ENCODE measurements around the gene DCTD.

Gene DCTD

DNA sequence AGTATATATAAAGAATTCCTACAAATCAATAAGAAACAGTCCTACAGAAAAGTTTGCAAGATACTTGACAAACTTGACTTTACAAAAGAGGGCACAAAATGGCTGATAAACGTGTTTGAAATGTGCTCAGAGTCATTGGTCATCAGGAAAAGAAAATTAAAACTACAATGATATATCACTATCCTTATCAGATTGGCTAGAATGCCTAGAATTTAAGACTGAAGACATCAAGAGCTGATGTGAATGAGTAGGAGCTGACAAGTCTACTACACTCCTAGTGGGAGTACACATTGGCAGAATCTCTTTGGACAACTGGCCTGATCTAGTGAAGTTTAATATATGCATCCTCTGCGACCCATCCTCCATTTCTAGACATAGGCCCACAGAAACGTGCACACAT, 10.3 kb upstream of the DCTD start:
- no peak for DNase-seq
- H3K4me1 Mint-ChIP-seq: no peaks in the 10 kb centered on the region
- no peak overlapping the region for H3K4me3 Mint-ChIP-seq
- no peaks in the 10 kb centered on the region for H3K36me3 Mint-ChIP-seq
- peaks cover 19% of the 10 kb centered on the region for H3K27me3 Mint-ChIP-seq
- CTCF ChIA-PET: interaction anchor here (1.3 to 4.3 kb wide), 2 partner anchors 11 to 335 kb away, joined by 5 to 19 read pairs; no protein-coding TSS in a partner anchor
- H3K27ac Mint-ChIP-seq: no peak overlapping the region
- H3K9me3 Mint-ChIP-seq: no peaks in the 10 kb centered on the region

DNA sequence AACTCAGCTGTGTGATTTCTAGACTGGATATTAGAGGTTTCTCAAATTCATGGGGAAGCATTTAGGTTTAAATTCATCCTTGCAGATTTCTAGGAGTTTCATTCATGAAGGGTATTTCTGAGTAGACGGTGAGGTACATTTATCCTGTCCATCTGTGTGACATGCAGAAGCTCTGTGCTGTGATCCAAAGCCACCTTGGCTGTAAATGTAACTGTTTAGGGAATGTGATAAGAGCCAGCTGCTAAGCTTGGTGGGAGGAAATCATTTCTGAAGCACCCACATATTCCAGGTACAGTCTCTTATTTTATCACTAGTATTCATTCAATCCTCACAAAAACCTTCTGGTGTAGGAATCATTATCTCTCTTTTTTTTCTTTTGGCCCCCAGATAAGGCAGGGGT, 8.7 kb upstream of the DCTD start:
- no peak for DNase-seq
- Mint-ChIP-seq H3K36me3 (no peaks in the 10 kb centered on the region), H3K9me3 (no peaks in the 10 kb centered on the region), H3K27me3 (peaks cover 26% of the 10 kb centered on the region), H3K27ac (no peak overlapping the region), H3K4me3 (no peak overlapping the region), H3K4me1 (no peaks in the 10 kb centered on the region)
- CTCF ChIA-PET: interaction anchor here (1.2 to 4.3 kb wide), 4 partner anchors 13 to 336 kb away, joined by 4 to 19 read pairs (median 7); no protein-coding TSS in a partner anchor

DNA sequence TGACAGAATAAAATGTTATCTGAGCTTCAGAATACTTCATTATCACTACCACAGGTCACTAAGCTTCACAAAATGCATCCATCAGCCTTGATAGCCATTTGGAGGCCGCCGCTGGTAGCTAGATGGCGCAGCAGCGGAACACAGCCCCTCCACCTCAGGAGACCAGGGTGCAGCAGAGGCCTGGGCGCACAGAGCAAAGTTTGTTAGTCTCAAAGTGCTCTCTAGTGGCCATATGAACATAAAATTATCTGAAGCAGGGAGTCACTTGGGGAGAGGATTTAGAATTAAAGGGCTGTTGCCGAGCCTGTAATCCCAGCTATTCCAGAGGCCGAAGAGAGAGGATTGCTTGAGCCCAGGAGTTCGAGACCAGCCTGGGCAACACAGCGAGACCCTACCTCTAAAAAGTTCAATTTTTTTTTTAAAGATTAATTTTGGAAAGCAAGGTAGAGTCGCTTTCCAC, 8.1 kb upstream of the DCTD start:
- CTCF ChIA-PET: interaction anchor here (0.6 to 4.3 kb wide), 5 partner anchors 13 to 337 kb away, joined by 3 to 19 read pairs (median 4); no protein-coding TSS in a partner anchor
- DNase-seq: peak; percentile 73

DNA sequence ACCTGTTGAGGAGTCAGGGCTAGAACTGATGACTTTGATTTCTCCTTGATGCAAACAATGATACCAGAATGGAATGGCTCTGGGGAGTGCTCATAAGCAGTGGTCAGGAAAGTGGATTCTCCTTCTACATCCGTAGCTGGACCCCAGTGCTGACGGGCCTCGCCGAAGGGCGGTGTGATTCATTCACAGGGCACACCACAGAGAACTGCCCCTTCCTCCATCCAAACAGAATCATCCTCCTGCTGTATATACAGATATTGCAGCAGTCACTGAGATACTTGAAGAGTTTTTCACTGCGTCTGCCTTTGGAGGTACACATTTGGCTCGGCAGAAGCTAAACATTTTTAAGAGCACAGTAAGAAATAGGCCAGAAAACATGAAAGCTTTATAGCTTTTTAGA, 7.3 kb upstream of the DCTD start:
- Mint-ChIP-seq H3K27ac (no peak overlapping the region), H3K36me3 (no peaks in the 10 kb centered on the region), H3K4me3 (no peak overlapping the region), H3K9me3 (no peaks in the 10 kb centered on the region), H3K4me1 (peaks cover 5% of the 10 kb centered on the region), H3K27me3 (peaks cover 28% of the 10 kb centered on the region)
- DNase-seq: no peak
- CTCF ChIA-PET: interaction anchor here (1.2 to 4.3 kb wide), 5 partner anchors 14 to 337 kb away, joined by 3 to 19 read pairs (median 4); no protein-coding TSS in a partner anchor

More for the DNA sequence above, 8.1 kb upstream of the DCTD start:
- H3K9me3 Mint-ChIP-seq: no peaks in the 10 kb centered on the region
- no peaks in the 10 kb centered on the region for H3K36me3 Mint-ChIP-seq
- H3K27ac Mint-ChIP-seq: no peak overlapping the region
- H3K27me3 Mint-ChIP-seq: peaks cover 28% of the 10 kb centered on the region
- no peak overlapping the region for H3K4me3 Mint-ChIP-seq
- H3K4me1 Mint-ChIP-seq: no peaks in the 10 kb centered on the region

DNA sequence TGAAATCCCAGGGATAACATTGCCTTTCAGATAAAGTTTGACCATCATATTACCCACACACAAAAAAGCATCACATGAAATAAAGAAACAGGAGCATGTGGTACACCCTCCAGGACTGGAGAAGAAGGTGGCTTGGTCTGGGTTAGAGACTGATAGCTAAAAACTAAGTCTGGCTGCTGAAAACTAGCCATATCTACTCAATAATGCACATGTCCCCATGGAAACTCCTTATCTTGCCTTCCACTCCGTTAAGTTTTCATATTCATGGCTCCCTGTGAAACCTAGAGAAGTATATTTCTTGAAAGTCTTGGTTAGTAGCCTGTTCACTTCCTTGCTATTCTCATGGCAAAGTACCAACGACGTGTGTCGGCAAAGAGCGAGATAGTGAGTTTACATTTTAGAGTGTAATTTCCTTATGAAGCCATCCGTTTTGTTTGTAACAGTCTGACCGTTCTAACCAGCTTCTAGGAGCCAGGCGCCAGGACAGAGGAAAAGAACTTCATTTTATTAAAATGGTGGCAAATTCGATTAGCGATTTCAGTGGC, 6.7 kb upstream of the DCTD start:
- CTCF ChIA-PET: interaction anchor here (1.2 to 4.3 kb wide), 5 partner anchors 14 to 338 kb away, joined by 3 to 19 read pairs (median 3); no protein-coding TSS in a partner anchor
- peaks cover 28% of the 10 kb centered on the region for H3K27me3 Mint-ChIP-seq
- no peak for DNase-seq
- no peaks in the 10 kb centered on the region for H3K9me3 Mint-ChIP-seq
- no peaks in the 10 kb centered on the region for H3K36me3 Mint-ChIP-seq
- H3K4me3 Mint-ChIP-seq: no peak overlapping the region
- peaks cover 12% of the 10 kb centered on the region for H3K4me1 Mint-ChIP-seq
- no peak overlapping the region for H3K27ac Mint-ChIP-seq

DNA sequence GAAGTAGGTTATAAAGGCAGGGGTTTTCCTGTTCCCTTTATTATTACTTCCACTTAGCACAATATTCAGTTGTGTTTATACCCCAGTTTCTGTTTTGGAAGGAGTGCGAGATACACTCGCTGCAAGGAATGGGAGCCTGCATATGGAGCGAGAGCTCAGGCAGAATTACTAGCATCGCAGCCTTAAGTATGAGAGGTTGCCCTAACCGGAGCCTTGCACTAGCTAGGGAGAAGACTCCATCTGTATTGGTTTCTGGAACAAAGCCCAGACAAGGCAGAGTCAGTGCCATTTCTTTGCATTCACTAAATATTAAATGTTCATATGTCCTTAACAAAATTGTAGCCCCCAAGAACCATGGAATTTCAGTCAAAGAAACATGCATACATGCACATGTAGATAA, 6.2 kb upstream of the DCTD start:
- Mint-ChIP-seq H3K9me3 (no peaks in the 10 kb centered on the region), H3K27me3 (peaks cover 28% of the 10 kb centered on the region), H3K4me1 (peaks cover 17% of the 10 kb centered on the region), H3K27ac (no peak overlapping the region), H3K36me3 (no peaks in the 10 kb centered on the region), H3K4me3 (no peak overlapping the region)
- no peak for DNase-seq
- CTCF ChIA-PET: interaction anchor here (1.2 to 1.4 kb wide), 4 partner anchors 14 to 339 kb away, joined by 3 to 7 read pairs (median 3); no protein-coding TSS in a partner anchor

DNA sequence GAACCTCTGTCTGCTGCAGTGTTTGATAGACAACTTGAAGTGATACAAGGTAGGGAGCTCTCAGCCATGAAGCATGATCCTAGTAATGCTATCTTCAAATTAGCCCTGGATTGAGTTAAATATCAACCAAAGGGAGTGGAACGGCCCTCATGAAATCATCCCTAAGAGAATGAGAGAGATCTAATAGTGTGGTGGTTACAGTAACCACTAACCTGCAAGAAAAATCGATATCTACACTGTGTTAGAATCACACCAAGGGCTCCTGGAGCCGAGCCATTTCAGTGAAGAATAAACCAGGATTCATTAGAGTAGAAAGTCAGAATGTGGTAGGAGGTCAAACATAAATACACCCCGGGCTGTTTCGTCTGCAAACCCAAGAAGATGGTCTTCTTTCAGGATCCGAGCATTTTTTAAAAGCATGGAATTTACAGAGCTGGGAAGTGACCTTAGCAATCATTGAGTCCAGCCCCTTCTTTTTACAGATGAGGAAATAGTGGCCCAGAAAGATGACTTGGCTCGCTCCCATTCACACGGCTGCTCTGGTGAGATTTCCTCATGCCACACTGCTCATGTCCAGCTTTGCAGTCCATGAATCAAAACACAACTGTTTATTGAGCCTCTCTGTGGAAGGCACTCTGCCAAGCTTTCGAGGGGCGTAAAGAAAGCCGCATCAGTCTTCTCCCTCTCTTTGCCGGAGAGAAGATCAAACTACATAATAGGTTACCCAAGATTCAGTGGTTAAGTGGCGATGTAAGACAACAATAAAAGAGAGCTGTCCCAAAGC, 5.5 kb upstream of the DCTD start:
- peaks cover 23% of the 10 kb centered on the region for H3K4me1 Mint-ChIP-seq
- H3K9me3 Mint-ChIP-seq: no peaks in the 10 kb centered on the region
- no peak overlapping the region for H3K27ac Mint-ChIP-seq
- H3K4me3 Mint-ChIP-seq: no peak overlapping the region
- CTCF ChIA-PET: interaction anchor here (1.2 to 1.4 kb wide), 3 partner anchors 15 to 339 kb away, joined by 3 to 7 read pairs (median 3); no protein-coding TSS in a partner anchor
- no peaks in the 10 kb centered on the region for H3K36me3 Mint-ChIP-seq
- H3K27me3 Mint-ChIP-seq: peaks cover 28% of the 10 kb centered on the region
- DNase-seq: no peak

DNA sequence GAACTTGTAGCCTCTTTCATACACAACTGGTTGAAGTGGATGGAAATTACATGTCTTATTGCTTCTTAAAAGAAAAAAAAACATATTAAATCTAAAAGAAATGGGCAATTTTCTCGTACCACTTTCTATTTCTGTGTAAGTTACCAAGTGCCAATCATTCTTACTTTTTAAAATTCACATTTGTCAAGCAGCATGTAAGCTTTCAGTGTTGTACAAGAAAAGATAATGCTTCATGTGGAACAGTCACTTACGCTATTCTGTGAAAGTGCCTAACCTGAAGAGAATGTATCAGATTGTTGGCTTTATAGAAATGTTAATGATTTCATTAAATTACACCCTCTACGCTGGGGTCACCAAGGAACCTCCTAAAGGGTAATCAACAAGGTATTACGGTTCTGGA, 4.4 kb upstream of the DCTD start:
- Mint-ChIP-seq H3K27me3 (peaks cover 28% of the 10 kb centered on the region), H3K4me1 (peaks cover 25% of the 10 kb centered on the region)

DNA sequence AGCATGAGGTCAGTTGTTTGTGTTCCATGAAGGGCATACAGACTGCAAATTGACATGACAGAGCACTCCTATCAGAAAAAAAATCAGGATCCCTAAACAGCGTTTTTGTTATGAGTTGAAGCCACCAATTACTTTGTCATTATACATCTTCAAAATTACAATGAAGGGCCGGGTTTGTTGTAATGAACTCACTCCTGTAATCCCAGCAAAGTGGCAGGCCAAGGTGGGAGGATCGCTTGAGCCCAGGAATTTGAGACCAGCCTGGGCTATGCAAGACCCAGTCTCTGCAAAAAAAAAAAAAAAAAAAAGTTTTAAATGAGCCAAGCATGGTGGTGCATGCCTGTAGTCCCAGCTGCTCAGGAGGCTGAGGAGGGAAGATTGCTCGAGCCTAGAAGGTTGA, 3.5 kb upstream of the DCTD start:
- Mint-ChIP-seq H3K27me3 (peaks cover 28% of the 10 kb centered on the region), H3K36me3 (no peaks in the 10 kb centered on the region), H3K9me3 (no peaks in the 10 kb centered on the region), H3K4me3 (no peak overlapping the region), H3K4me1 (peaks cover 34% of the 10 kb centered on the region), H3K27ac (no peak overlapping the region)
- CTCF ChIA-PET: no interaction called here
- no peak for DNase-seq

More for the DNA sequence above, 4.4 kb upstream of the DCTD start:
- no peaks in the 10 kb centered on the region for H3K36me3 Mint-ChIP-seq
- CTCF ChIA-PET: no interaction called here
- no peak for DNase-seq
- no peak overlapping the region for H3K27ac Mint-ChIP-seq
- H3K9me3 Mint-ChIP-seq: no peaks in the 10 kb centered on the region
- H3K4me3 Mint-ChIP-seq: no peak overlapping the region

DNA sequence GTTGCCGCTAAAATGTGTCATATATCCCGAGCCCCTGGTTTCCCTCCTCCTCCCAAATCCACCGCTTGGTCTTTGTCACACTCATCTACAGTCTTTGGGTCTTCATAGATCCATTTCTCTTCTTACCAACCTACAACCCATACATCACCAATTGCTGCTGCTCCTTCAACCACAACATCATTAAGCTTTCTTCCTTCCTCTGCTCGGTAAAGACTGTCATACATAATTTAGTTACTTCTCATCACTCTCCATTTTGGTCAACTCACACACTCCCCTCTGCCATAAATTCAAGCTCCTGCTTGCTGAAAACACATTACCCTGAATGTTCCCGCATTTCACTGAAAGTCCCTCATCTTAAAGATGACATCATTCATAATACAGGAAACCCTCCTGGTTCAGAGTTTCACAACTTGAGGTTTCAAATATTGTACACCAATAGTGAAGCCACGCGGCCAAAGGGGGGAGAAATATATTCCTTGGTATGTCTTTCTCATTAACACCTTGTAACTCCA, 1.7 kb upstream of the DCTD start:
- peak; percentile 31 for DNase-seq
- Mint-ChIP-seq H3K4me1 (peaks cover 37% of the 10 kb centered on the region), H3K9me3 (no peaks in the 10 kb centered on the region), H3K4me3 (peak overlapping the region; percentile 67), H3K27ac (peak overlapping the region; percentile 93), H3K27me3 (peaks cover 15% of the 10 kb centered on the region), H3K36me3 (peaks cover 10% of the 10 kb centered on the region)
- CTCF ChIA-PET: interaction anchor here (2.0 kb wide), 1 partner anchor 18 kb away, joined by 5 read pairs; no protein-coding TSS in a partner anchor

DNA sequence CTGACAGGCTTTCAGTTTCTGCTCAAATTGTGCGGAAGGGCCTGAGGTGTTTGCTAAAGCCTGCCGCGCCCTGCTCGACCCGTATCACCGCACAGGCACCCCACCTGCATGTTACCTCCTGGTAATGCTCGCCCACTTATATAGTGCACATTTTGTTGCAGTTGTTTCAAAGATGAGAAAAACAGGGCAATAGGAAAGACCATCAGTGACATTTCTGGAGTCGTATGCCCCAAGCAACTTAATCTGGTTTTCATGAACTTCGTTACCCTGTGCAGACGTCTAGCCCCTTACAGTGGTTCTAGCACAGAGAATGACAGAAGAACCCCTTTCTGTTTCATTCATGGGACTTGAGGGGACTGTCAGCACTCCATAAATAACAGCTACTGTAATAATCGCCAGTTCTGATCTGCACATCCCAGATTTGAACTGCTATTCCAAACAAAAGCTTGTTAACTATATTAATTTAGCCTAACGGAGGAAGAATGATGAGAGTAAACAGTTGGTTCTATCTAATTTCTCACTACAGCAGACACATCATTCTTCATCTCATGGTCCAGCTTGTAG, 940 bp upstream of the DCTD start:
- Mint-ChIP-seq H3K4me1 (peaks cover 41% of the 10 kb centered on the region), H3K4me3 (peak overlapping the region; percentile 67)
- DNase-seq: no peak

DNA sequence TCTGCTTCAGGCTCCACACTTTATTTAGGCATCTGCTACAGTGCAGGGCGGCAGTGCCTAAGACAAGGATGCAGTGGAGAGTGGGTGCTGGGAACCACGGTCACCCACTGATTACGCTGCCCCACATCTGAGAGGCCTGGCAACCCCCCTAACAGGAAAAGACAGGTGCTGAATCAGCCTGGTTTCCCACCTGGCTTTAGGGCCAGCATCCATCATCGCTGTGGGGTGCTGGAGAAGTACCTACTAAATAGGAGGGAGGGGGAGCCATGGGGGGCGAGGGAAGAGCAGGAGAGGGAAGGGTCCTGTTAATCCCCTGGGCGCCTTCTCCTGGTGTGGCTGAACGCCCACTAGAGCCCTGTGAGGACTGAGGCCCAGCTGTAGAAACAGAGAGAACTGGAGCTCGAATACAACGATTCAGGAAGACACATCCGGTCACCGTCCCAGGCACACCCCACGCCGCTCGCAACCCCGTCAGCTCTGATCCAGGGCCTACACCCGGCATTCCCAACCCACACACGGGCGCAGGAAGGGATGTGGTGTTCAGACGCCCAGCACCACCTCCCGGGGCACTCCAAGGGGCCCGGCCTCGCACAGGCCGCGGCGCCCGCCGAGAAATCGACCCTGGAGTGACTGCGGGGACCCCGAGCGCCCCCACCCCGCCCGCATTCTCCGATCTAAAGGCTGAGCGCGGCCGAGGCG, 554 bp downstream of the DCTD start:
- CTCF ChIA-PET: no interaction called here
- Mint-ChIP-seq H3K36me3 (peaks cover 25% of the 10 kb centered on the region), H3K27ac (peak overlapping the region; percentile 95), H3K27me3 (peaks cover 8% of the 10 kb centered on the region), H3K9me3 (no peaks in the 10 kb centered on the region), H3K4me3 (peak overlapping the region; percentile 86), H3K4me1 (peaks cover 52% of the 10 kb centered on the region)
- DNase-seq: peak; percentile 49

More for the DNA sequence above, 940 bp upstream of the DCTD start:
- Mint-ChIP-seq H3K27ac (peak overlapping the region; percentile 93), H3K27me3 (peaks cover 14% of the 10 kb centered on the region), H3K36me3 (peaks cover 15% of the 10 kb centered on the region), H3K9me3 (no peaks in the 10 kb centered on the region)
- CTCF ChIA-PET: interaction anchor here (1.0 to 2.0 kb wide), 2 partner anchors 19 to 440 kb away, joined by 3 to 5 read pairs; no protein-coding TSS in a partner anchor

DNA sequence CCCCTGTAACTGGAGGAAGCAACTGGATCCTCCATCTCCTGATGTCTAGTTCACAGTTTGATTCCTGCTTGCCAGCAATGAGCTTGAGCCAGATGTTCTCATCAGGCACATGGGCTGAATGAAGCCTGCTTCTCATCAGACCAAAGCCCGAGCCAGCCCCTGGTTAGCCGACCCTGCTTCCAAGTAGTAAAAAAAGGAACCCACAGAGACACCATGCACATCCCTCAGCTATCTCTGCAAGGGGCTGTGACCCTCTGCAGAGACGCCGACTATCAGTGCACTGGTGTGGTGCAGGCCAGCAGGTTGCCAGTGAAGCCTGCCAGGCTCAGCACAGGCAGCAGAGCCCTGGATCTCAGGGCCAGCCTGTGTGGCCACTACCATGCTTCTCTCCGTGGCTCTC, 2.8 kb downstream of the DCTD start:
- H3K27ac Mint-ChIP-seq: no peak overlapping the region
- peaks cover 31% of the 10 kb centered on the region for H3K36me3 Mint-ChIP-seq
- no peaks in the 10 kb centered on the region for H3K9me3 Mint-ChIP-seq
- no peaks in the 10 kb centered on the region for H3K27me3 Mint-ChIP-seq
- DNase-seq: no peak
- no peak overlapping the region for H3K4me3 Mint-ChIP-seq
- CTCF ChIA-PET: no interaction called here
- peaks cover 45% of the 10 kb centered on the region for H3K4me1 Mint-ChIP-seq
